IMR-90 (cell line): ENCODE measurements around the gene TUBGCP6.

Source experiments
- BHLHE40 ChIP-seq: fragments of 150-350 bp; IDR thresholded peaks from 2 replicates; pipeline ENCODE4 v1.6.1; 2016; ENCODE audit warnings: mild to moderate bottlenecking, low read depth, low read length
- CTCF ChIP-seq: conservative IDR thresholded peaks from 2 replicates; pipeline ENCODE4 v1.5.1; 2012; ENCODE audit warnings: mild to moderate bottlenecking, low read depth, low read length, improper control_type of control experiment
- POLR2A ChIP-seq: IDR thresholded peaks from 2 replicates; pipeline ENCODE4 v1.6.1; 2012; ENCODE audit warnings: mild to moderate bottlenecking, low read depth, low read length
- RAD21 ChIP-seq: IDR thresholded peaks from 2 replicates; pipeline ENCODE4 v1.6.1; 2012; ENCODE audit warnings: low read length, improper control_type of control experiment
- TF ChIP-seq, protein P1 (sequence below): fragments of 150-350 bp; IDR thresholded peaks from 2 replicates; pipeline ENCODE4 v1.6.1; 2017; ENCODE audit warnings: mild to moderate bottlenecking, antibody characterized with exemption, low read length, low read depth

GRCh38 chr22:50262460-50262911 lies 17.7 kb upstream of the TUBGCP6 start:
- no peak for TF ChIP-seq CTCF
- TF ChIP-seq POLR2A, result no peak
- TF ChIP-seq, protein P1, sequence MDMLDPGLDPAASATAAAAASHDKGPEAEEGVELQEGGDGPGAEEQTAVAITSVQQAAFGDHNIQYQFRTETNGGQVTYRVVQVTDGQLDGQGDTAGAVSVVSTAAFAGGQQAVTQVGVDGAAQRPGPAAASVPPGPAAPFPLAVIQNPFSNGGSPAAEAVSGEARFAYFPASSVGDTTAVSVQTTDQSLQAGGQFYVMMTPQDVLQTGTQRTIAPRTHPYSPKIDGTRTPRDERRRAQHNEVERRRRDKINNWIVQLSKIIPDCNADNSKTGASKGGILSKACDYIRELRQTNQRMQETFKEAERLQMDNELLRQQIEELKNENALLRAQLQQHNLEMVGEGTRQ, result no peak
- no peak for TF ChIP-seq BHLHE40
- no peak for TF ChIP-seq RAD21
